IPS DF 19.7 (cell line): ENCODE data around the gene UBASH3B.
A peak's percentile ranks its signal among the peaks of the same experiment; 100 is the strongest.
"Not testable (repeated sequence)": the region's sequence is repeated elsewhere in the genome, so short reads cannot be mapped to it uniquely, and the experiment has no call there.

Experiments used
- DNase-seq: peaks from one replicate; pipeline ENCODE4 v3.0.0-alpha.2; 2013; ENCODE audit warnings: low read depth, low spot score

UBASH3B gene

GRCh38 chr11:122655527-122656072, at the start of gene UBASH3B:
UBASH3B (plus strand) TSS chr11:122655722; CDS start chr11:122656050, 328 bp downstream.
- DNase-seq: peak; percentile 60

- DNase-seq: not testable (repeated sequence)
Observed at GRCh38 chr11:122607162-122607561, 48.4 kb upstream of the UBASH3B start.

DNA sequence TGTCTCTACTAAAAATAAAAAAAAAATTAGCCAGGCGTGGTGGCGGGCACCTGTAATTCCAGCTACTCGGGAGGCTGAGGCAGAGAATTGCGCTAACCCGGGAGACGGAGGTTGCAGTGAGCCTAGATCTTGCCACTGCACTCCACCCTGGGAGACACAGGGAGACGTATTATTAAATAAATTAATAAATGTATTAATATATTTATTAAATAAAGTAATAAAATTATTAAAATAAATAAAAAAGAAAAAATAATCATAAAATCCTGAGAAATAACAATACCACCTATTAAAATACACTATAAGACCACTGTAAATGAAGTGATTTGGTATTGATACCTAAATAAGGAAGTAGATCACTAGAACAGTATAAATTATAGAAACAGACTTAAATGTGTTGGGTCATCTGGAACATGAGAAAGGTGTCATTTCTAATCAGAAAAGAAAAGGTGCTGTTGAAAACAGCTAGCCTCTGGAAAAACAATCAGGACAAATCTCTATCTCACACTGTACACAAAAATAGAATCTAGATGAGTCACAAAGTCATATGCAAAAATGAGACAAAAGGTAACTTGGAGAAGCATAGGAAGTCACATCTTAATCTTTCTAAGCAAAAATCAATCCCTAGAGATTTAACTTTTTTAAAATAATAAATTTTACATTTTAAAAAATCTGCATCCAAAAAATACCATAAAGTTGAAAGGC, 43.2 kb upstream of the UBASH3B start:
- DNase-seq: no peak

DNA sequence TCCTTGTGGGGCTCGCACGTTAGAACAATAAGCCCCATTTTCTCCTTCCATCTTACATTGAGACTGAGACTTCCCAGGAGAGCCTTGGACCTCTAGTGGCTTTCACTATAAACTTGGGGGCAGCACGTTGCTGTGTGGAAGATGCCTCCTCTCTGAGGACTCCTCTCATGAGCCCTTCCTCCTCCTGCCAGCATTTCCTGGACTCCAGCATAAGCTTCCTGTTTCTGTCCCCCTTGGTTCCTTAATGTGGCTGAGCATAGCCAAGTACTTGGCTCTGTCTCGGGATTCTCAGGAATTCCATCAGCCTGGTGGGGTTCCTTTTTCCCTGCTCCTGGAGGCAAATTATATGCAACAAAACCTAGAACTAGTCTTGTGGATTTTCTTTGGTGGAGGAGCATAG, 38.8 kb upstream of the UBASH3B start:
- DNase-seq: no peak

DNA sequence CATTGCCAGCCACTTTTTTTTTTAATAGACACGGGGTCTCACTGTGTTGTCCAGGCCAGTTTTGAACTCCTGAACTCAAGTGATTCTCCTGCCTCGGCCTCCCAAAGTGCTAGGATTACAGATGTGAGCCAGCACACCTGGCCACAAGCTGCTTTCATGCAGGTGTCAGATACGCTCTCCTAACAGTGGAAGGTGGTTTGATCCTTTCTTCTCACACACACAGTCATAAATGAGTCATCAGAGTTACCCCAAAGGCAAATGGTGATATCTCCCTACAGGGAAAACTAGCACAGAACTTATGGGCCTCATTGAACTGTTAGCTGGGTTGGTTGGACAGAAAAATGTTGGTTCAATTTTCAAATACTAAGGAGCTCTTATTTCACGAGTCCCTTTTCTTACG, 38.2 kb upstream of the UBASH3B start:
- no peak for DNase-seq

DNA sequence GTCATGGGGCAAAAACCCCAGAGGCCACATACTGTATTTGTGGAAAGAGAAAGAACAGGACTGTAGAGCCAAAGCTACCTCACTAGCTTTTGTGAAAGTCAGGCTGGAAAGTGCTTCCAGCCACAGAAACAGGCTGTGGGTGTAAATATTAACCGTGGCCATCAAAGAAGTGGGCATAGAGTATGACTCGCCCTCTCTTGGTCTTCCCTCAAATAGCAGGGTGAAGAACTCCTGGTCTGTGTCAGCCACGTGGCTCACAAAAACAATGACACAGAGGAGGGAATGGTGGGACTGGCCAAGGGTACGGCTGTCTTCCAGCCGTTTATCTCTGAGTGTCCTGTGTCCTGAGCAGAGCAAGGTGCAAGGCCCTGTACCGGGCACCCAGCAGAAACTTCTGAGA, 37.6 kb upstream of the UBASH3B start:
- DNase-seq: no peak

DNA sequence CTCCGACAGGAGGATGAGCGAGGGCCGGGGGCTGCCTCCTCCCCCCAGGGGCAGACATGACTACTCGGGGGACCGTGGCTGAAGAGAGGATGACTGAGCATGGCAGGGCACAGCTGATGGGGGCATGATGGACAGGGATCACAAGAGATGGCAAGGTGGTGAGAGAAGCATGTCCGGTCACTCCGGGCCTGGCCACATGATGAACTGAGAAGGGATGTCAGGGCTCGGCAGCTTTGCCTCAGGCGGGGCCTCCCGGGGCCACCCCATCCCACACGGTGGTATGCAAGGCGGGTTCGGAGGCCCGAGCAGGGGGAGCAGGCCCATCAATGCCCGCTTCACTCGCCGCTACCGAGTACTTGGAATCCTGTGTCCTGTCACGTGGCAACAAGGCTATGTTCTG, 36.6 kb upstream of the UBASH3B start:
- DNase-seq: no peak

DNA sequence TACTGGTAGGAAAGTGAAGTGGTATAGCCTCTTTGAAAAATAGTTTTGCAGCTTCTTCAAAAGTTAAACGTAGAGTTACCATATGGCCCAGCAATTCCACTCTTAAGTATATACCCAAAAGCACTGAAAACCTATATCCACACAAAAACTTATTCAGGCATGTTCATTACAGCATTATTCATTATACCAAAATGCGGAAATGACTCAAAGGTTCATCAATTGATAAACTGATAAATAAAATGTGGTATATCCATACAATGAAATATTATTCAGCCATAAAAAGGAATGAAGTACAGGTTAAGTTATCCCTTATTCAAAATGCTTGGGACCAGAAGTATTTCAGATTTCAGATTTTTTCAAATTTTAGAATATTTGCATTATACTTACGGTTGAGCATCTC, 35.8 kb upstream of the UBASH3B start:
- DNase-seq: no peak

DNA sequence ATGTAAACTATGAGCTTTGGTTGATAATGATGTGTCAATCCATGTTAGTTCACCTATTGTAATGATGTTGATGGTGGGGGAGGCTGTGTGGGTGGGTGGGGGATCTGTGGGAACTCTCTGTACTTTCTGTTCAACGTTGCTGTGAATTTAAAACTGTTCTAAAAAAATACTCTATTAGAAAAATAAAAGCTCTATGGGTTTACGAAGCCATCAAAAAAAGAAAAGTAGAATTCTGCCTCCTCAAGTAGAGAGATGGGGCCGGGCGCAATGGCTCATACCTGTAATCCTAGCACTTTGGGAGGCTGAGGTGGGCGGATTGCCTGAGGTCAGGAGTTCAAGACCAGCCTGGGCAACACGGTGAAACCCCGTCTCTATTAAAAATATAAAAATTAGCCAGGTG, 30.0 kb upstream of the UBASH3B start:
- not testable (repeated sequence) for DNase-seq

DNA sequence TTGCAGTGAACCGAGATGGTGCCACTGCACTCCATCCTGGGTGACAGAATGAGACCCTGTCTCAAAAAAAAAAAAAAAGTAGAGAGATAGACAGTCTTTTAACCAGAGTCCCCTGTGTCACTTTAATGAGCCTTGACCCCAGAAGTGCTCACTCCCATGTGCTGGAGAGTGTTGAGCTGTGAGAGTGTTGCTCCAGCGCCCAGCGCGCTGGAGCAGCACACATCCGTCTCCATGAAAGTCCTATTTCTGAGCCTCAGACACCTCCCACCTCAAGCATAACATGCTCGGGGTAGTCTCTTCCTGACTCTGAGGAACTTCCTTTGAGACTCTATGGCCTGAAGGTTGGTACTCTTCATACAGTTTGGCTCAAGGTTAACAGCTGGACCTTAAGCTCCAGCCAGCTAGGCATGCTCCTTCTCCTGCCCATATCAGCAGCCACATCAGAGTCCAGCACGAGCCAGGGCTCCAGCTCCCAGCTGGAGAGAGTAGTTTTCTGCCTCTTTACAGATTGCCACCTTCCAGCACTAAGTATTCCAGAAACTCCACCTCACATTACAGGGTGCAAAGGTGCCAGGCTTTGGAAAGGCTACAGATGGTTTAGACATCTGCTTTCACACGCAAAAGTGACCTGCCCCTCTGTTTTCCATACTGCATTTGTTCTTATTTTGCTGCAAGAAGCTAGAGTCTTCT, 29.4 kb upstream of the UBASH3B start:
- no peak for DNase-seq

DNA sequence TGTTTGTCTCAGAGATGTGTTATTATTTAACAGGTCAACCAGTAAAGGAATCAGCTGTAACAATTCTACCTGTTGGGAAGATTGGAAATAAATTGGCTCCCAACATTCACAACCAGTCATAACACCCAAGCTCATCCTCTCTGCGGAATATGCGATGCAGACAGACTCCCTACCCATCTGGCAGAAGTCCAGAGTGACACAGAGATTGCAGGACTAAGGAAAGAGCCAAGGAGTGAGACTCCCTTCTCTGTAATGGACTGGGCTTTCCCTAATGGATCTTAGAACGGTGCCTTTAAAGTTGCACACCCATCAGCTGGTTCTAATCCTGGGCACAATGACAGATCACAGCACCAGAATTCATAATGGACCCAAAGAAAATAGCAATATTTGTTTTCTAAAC, 27.8 kb upstream of the UBASH3B start:
- no peak for DNase-seq

GRCh38 chr11:122628810-122629555, 26.5 kb upstream of the UBASH3B start:
- DNase-seq: peak; percentile 33

GRCh38 chr11:122632181-122632824, 23.2 kb upstream of the UBASH3B start:
- DNase-seq: no peak

DNA sequence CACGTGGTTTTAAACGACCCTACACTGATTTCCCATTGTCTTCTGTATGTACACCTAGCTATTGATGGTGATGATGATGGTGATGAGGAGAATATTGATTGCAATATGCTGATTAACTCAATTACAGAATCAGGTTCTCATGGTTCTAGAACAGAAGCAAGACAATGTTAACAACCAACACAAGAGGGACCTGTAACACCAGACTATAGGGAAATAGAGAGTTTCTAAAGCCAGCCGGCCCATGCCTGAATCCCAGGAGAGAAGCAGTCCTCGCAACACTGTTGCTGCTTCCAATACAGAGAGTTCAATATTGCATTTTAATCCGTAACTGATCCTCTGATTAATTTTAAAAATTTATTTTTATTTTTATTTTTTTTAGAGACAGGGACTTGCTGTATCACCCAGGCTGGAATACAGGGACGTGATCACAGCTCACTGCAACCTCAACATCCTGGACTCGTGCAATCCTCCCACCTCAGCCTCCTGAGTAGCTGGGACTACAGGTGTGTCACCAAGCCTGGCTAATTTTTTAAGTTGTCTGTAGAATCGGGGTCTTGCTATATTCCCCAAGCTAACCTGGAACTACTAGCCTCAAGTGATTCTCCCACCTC, 22.2 kb upstream of the UBASH3B start:
- no peak for DNase-seq

GRCh38 chr11:122634501-122634900, 21.0 kb upstream of the UBASH3B start:
- no peak for DNase-seq

- DNase-seq: no peak
Observed at GRCh38 chr11:122637541-122637940, 18.0 kb upstream of the UBASH3B start.

DNA sequence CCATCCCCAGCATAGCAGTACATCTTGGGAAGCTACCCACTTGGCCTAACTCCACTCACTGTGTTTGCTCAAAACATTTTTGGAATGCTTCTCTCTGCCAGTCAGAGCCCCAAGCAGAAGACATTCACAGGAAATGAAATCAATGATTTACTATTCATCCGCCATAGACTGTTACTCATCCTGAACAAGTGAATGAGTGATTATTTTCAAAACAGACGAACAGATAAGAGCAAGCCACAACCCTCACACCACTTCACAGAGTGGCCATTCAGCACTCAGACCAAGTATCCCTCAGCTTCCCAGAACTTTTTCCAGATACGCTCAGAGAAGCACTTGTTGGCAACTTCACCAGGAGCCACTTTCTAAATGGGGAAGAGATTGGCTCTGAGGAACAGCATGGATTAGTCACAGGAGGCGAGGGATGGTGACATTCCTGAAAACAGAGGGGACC, 13.0 kb upstream of the UBASH3B start:
- no peak for DNase-seq

DNA sequence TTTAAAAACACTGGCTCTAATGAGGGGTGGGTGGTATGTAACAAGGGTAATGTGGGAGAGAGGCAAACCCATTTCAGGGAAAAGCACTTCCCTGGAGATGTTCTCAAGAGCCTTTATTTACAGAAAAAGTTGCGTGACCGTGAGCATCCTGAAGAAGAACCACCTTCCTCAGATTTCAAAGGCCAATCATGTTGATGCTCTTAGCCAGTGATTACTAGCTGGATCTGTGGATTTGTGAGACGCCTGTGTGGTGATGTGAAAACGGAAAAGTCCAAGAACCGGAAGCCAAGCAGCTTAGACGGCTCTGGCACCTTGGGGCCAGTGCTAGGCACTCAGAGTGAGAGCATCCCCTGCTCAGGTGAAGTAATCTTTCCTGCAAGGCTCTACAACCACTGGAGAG, 12.6 kb upstream of the UBASH3B start:
- DNase-seq: no peak

DNA sequence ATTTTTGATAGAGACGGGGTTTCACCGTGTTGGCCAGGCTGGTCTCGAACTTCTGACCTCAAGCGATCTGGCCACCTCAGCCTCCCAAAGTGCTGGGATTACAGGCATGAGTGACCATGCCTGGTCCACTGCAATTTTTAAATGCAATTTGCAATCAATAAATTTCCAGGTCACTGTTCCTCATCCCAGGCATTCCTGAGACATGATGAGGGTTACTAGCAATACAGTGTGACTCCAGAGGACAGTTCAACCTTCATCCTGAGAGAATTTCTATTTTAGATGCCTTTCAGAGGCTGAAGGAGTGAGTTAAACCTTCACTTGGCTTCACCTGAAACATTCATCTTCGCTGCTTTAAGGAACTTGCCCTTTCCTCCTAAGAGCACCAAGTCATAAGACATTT, 9.7 kb upstream of the UBASH3B start:
- no peak for DNase-seq

DNA sequence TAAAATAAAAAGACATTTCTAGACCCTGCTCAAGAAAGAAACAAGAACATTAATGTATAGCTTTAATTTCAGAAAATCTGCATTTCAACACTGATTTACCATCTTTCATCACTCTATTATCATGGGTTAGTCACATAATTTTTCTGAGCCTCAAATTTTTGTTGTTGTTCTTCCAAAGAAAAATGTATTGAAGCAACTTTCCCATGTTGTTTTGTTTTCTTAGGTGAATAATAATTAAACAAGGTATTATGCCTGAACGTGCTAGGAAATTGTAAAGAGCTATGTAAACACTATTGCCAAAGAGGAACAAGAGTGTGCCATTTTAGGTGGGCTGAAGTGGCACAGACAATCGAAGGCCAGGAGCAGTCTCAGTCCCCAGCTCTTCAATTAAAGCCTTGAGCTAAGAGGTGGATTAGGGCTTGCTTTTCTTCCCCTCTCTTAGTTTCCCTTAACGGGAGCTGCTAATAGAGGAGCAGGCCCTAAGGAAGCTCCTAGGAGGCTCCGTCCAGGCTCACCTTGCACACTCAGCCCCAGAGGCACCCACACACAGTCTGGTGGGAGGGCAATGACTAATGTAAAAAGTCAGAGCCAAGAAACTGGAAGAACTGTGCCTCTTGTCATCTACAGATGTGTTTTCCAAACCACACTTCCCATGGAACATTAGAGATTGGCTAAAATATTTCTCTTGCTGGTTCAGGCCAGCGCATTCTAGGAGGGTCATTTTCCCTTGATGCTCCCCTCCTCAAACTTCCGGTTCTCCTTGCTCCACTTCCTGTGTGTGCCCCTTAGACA, 8.8 kb upstream of the UBASH3B start:
- no peak for DNase-seq
